A549 (cell line): ENCODE results near the gene CDC42BPB.

Experiments used
- EHMT2 ChIP-seq: fragments of 200-600 bp; sonication (generic); IDR thresholded peaks from 2 replicates; pipeline ENCODE4 v1.6.1; 2016; ENCODE audit warnings: antibody characterized with exemption, low read depth, mild to moderate bottlenecking, moderate library complexity
- EP300 ChIP-seq, 2 experiments: fragments of >200 bp; sonication (Bioruptor Twin); formaldehyde crosslinking; IDR thresholded peaks; 2 replicates in 1 of 2; 3 replicates in 1 of 2; pipeline ENCODE4 v1.6.1; 2016 to 2017
- RAD21 ChIP-seq, 2 experiments: fragments of >200 bp in 1 of 2; sonication (Bioruptor Twin) in 1 of 2; formaldehyde crosslinking in 1 of 2; IDR thresholded peaks in 1 of 2; conservative IDR thresholded peaks in 1 of 2; 2 replicates in 1 of 2; 3 replicates in 1 of 2; pipeline ENCODE4 v1.6.1; 2012 to 2018; ENCODE audit warnings: inconsistent platforms in 1 of 2

- no peak for TF ChIP-seq RAD21 (conservative IDR thresholded peaks at IDR 0.05 in 1 of 2, IDR thresholded peaks at IDR 0.05 in 1 of 2)
- no peak for TF ChIP-seq EHMT2
- TF ChIP-seq EP300 (IDR thresholded peaks at IDR 0.05): no peak
Observed at GRCh38 chr14:102986810-102987579, 70.4 kb downstream of the CDC42BPB start.
